ENCODE measurements around the gene CORO1C.

CORO1C gene

GRCh38 chr12:108696996-108697290 is 34.4 kb downstream of the CORO1C start:
- no peak for DNase-seq (ENCODE audit: low read depth in 2 of 2)

DNA sequence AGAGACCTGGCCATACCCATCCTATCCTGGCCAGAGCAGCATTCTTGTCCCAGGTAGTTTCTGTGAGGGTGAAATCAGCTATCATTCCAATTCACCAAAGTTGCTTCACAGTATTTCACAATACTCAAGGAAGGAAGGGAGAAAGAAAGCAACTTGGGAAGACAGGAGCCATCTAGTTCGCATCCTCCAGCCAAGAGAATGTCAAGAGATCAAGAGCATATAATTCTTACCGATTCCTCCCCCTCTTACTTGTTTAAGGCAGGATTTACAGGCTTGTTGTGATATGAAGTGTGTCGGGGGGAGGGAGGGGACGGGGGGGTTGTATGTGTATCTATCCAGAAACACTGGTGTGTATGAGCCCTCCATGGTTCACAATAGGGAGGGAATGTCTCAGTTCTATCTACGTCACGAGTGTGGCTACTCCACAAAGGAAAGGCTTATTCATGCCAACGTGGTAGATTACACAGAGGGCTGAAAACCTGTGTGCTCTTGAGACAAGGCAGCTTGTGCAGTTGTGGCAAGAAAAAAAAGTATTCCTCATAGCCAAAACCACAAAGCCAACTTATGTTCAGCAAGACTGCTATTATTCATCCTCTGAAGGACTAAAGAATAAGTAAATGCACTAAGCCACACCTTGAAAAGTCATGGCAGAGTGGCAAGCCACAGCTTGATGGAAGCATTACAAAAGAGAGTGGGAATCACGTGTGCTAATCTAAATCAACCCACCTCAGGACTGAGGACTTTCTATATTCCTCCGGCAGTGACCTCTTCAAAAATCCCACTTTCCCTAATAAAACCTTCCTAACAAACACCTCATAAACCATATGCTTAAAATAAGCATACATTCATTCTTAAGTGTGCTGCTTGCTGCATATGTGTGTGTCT is 35.0 kb downstream of the CORO1C start:
- DNase-seq (ENCODE audit: low read depth in 2 of 2), result peak in 1 of 2 donors; percentile 18

DNA sequence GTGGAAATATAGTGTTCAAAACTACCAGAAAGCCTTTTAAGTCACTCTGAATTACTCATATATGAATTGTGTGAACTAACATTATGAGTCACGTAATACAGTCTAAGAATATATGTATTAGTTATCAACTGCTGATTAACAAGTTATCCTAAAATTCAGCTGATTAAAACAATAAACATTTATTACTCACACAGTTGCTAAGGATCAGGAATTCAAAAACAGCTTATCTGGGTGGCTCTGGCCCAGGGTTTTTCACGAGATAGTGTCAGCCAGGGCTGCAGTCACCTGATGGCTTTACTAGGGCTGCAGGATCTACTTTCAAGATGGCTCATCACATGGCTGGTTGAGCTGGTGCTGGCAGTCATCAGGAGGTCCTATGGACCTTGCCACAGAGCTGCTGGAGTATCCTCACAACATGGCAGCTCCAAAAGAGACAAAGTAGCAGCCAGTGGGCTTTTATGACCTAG is 36.5 kb downstream of the CORO1C start:
- no peak for DNase-seq (ENCODE audit: low read depth in 2 of 2)

- DNase-seq (ENCODE audit: low read depth in 2 of 2), result no peak
These were observed 37.6 kb downstream of the CORO1C start for GRCh38 chr12:108693751-108694150.

- no peak for DNase-seq (ENCODE audit: low read depth in 2 of 2)
These were observed 38.1 kb downstream of the CORO1C start for GRCh38 chr12:108693186-108693730.

GRCh38 chr12:108691998-108692808 is 39.1 kb downstream of the CORO1C start:
- DNase-seq (ENCODE audit: low read depth in 2 of 2), result no peak

DNA sequence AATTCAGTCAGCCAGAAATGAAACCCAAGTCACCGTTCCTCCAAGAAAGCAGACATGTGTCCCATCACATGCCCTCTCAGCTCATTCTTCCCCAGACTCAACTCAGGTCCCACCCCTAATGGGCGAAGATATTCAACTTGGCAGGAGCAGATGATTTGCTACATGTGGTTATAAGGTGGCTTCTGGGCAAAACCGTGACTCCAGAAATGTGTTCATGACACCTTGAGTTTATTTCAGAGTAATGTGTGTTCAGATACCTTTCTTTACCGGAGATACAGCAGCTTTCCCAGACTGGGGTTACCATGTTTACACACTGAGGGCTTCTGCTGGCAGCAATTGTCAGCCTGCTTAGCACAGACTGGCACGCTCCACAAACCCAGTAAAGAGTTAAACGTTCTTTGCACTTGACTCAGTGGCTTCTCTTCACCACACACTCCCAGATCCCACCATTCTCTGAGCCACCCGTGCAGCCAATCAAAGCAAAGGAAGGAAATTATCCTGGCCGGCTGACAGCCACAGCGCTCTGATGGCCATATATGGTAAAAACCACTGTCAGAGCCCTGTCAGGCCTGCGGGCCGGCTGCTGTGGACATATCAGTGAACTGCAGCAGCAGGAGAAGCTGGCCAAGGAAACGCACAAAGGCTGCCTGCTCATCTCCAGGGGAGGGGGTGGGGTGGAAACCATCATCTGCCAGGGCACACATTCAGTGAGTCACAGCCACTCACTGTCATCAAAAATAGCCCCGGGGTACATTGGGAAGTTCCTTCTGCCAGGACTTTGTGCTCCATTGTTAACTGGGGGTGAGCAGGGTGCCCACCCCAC is 39.9 kb downstream of the CORO1C start:
- peak; percentile 40 to 54 for DNase-seq (ENCODE audit: low read depth in 2 of 2)

GRCh38 chr12:108690542-108691174 is 40.7 kb downstream of the CORO1C start:
- DNase-seq (ENCODE audit: low read depth in 2 of 2), result no peak

- DNase-seq (ENCODE audit: low read depth in 2 of 2), result no peak
These were observed 41.2 kb downstream of the CORO1C start for GRCh38 chr12:108690191-108690518.

- DNase-seq (ENCODE audit: low read depth in 2 of 2), result no peak
These were observed 41.8 kb downstream of the CORO1C start for GRCh38 chr12:108689314-108690190.

GRCh38 chr12:108686780-108687179 is 44.5 kb downstream of the CORO1C start:
- no peak for DNase-seq (ENCODE audit: low read depth in 2 of 2)

DNA sequence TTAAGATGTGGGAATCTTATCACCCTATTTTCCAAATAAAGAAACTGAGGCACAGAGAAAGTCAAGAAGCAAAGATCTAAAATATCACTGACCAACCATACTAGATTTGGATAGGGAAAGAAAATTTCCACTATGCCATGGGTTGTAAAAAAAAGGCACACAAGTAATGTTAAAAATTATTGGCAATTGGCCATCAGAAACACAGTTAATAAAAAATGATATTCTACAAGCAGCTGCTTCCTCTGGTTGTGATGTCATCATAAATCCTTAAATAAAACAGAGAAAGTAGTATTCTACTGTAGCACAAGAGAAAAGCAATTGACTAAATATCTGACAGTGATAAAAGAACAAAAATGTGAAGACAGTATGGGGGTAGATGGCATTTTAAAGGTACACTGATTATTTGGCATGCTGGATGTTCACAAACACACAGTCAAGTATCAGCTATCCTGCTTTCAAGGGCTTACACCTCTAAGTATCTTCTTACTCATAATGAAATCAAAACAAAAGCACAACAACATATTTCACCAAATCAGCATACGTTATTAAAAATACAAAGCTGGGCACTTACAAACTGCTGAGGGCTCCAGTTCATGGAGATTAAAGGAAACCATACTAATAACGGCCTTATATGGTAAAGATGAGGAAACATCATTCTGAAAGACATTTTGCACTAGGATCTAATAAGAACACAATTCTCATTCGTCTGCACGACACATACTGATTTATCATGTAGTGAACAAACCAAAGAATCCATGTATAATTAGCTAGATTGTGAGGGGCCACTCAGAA is 45.7 kb downstream of the CORO1C start:
- DNase-seq (ENCODE audit: low read depth in 2 of 2), result no peak

DNA sequence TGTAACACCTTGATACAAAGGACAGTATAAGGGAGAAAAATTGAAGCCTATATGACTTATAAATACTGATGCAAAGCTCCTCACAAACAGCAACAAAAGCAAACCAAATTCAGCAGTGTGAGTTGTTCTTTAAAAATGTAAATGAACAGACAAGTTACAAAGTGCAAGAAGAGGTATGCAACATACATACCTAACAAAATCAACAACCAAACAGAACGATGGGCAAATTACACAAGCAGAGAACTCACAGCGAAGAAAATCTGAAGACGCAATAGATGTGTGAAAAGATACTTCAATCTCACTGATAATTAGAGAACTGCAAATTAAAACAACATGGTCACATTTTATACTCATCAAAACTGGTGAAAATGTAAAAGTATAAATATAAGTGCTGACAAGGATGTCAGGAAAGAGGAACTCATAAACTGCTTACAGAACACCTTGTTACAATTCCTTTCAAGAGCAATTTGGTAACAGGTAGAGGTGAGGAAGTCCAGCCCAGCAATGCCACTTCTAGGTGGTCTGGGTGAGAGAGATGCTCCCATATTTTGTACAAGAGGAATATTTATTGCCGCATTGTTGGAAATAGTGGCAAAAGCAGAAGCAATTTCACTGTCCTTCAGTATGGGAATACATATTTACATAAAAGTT is 47.3 kb downstream of the CORO1C start:
- DNase-seq (ENCODE audit: low read depth in 2 of 2), result no peak

DNA sequence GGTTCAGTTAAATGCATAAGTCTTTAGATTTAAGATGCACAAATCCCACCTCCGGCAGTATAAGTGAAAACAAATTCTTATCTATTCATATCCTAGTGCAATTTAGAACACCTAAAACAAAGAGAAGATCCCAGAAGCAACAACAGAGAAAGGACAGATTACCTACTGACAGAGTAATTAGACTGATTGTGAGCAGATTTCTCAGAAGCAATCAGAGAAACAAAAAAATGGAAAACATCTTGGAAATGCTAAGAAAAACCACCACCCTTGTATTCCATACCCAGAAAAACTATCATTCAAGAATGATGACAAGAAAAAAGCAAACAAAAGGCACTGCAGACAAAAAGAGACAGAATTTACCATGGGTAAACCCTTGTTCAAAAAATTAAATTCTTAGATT is 50.0 kb downstream of the CORO1C start:
- DNase-seq (ENCODE audit: low read depth in 2 of 2), result no peak

GRCh38 chr12:108679106-108679681 is 52.1 kb downstream of the CORO1C start:
- no peak for DNase-seq (ENCODE audit: low read depth in 2 of 2)

GRCh38 chr12:108678104-108678730 is 53.1 kb downstream of the CORO1C start:
- no peak for DNase-seq (ENCODE audit: low read depth in 2 of 2)

DNA sequence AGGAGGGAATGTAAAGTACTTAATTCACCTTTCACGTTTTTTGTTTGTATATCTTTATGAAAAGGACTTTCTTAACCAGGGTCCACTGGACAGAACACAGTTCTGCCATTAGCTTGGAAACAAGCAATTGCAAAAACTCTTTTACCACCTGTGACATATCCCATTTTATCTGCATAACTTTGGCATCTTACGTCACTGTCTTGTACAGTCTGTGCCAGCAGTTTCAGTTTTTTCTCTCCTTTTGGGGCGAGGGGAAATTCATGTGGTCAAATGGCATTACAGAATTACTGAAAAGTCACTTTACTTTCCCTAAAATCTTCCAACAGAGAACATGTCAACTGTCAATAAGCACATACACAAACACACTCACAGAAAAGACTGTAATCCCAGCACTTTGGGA is 53.9 kb downstream of the CORO1C start:
- DNase-seq (ENCODE audit: low read depth in 2 of 2), result no peak

- DNase-seq (ENCODE audit: low read depth in 2 of 2), result no peak
These were observed 54.6 kb downstream of the CORO1C start for GRCh38 chr12:108676707-108677106.
